K562 (cell line): ENCODE results near the gene CHN1. TPM values are rescaled to one million over a fixed set of nuclear protein-coding genes. Genes with fewer than 3 reads are reported as not detected.

Source experiments
- ATAC-seq: fragments of 200-7000 bp; cut with Tn5 transposase; 3 replicates; pipeline ENCODE4 v1.9.1; 2020; ENCODE audit warnings: moderate library complexity
- BruUV-seq: library from RNA; stranded (reverse); fragments of 400-500 nt; replicated peaks from 2 replicates; lab custom pipeline; 2021; lab: Mats Ljungman, UMichigan
- CTCF ChIA-PET: fragments of 300-600 bp; formaldehyde crosslinking; extraction: SDS; loops from one replicate; lab custom pipeline; 2021; ENCODE audit warnings: low intra/inter-chr PET ratio; lab: Yijun Ruan, JAX
- POLR2A ChIA-PET: fragments of 300-600, 350-650 bp; sonication (Branson Sonifier 250); formaldehyde crosslinking; extraction: SDS; loops from one replicate; lab custom pipeline; 2021; ENCODE audit warnings: antibody characterized with exemption, inconsistent platforms; lab: Yijun Ruan, JAX
- DNase-seq, 4 experiments: peaks; one replicate each; pipeline versions ENCODE4 v3.0.0 to v3.0.0-alpha.2; 2011 to 2018; ENCODE audit warnings: low spot score in 3 of 4, mixed read lengths in 3 of 4; ENCODE audit errors: extremely low read depth in 1 of 4
- FAIRE-seq: peaks from 2 replicates; lab custom pipeline; 2011; peaks lifted over from hg19 to GRCh38; lab: Jason Lieb, UNC
- H2AFZ ChIP-seq: 2 replicates; pipeline ENCODE4 v1.6.0; 2011; ENCODE audit warnings: low read depth, low read length, control low read depth, inconsistent platforms
- H3K27ac ChIP-seq: fragments of 200-600 bp; 3 replicates; pipeline ENCODE4 v1.8.0; 2011; ENCODE audit warnings: low read depth, mild to moderate bottlenecking, control low read depth, inconsistent platforms, low read length, moderate library complexity, mixed read lengths; ENCODE audit errors: extremely low read depth
- H3K27me3 ChIP-seq, 2 experiments: fragments of 300-600 bp in 1 of 2; 2 replicates in 1 of 2; 3 replicates in 1 of 2; pipeline versions ENCODE4 v1.6.0 to v1.8.0; 2011; ENCODE audit warnings: inconsistent platforms in 2 of 2, low read length in 2 of 2, mild to moderate bottlenecking in 1 of 2, mixed read lengths in 1 of 2, moderate library complexity in 1 of 2; ENCODE audit not compliant: control insufficient read depth in 2 of 2, insufficient read depth in 2 of 2
- H3K36me3 ChIP-seq: fragments of 300-600 bp; 3 replicates; pipeline ENCODE4 v1.8.0; 2011; ENCODE audit warnings: mild to moderate bottlenecking, low read length, inconsistent platforms; ENCODE audit not compliant: control insufficient read depth, insufficient read depth
- H3K4me1 ChIP-seq, 2 experiments: fragments of 200-600 bp in 1 of 2; replicated peaks in 1 of 2; 2 replicates in 1 of 2; 3 replicates in 1 of 2; pipeline versions ENCODE4 v1.5.1 to v1.8.0; 2011; ENCODE audit warnings: inconsistent platforms in 2 of 2, low read length in 2 of 2, mild to moderate bottlenecking in 1 of 2, mixed read lengths in 1 of 2, moderate library complexity in 1 of 2; ENCODE audit not compliant: control insufficient read depth in 2 of 2, insufficient read depth in 2 of 2
- H3K4me2 ChIP-seq: 2 replicates; pipeline ENCODE4 v1.6.1; 2011; ENCODE audit warnings: low read length, control low read depth, inconsistent platforms, mixed read lengths; ENCODE audit not compliant: insufficient read depth
- H3K4me3 ChIP-seq: fragments of 200-600 bp; sonication (generic), shearing (Covaris generic); 2 replicates; pipeline ENCODE4 v1.5.1; 2016; ENCODE audit warnings: control low read depth, inconsistent platforms
- H3K79me2 ChIP-seq: fragments of 200-600 bp; 3 replicates; pipeline ENCODE4 v1.8.0; 2011; ENCODE audit warnings: low read length, inconsistent platforms; ENCODE audit not compliant: control insufficient read depth, insufficient read depth
- H3K9ac ChIP-seq, 2 experiments: 2 replicates each; pipeline versions ENCODE4 v1.6.0 to v1.6.1; 2011; ENCODE audit warnings: low read depth in 2 of 2, low read length in 2 of 2, control low read depth in 1 of 2, inconsistent platforms in 1 of 2, mild to moderate bottlenecking in 1 of 2, mixed read lengths in 1 of 2; ENCODE audit not compliant: insufficient read depth in 1 of 2
- H3K9me1 ChIP-seq: one replicate; pipeline ENCODE4 v1.6.0; 2011; ENCODE audit warnings: inconsistent platforms, mild to moderate bottlenecking, low read length, moderate library complexity; ENCODE audit not compliant: control insufficient read depth, insufficient read depth
- H3K9me3 ChIP-seq: replicated peaks from 2 replicates; pipeline ENCODE4 v1.5.1; 2011; ENCODE audit warnings: low read depth, low read length, inconsistent platforms; ENCODE audit not compliant: control insufficient read depth, insufficient read depth
- H4K20me1 ChIP-seq: replicated peaks from 2 replicates; pipeline ENCODE4 v1.6.1; 2011; ENCODE audit warnings: low read length, inconsistent platforms, mixed read lengths; ENCODE audit not compliant: control insufficient read depth, insufficient read depth
- ATF1 ChIP-seq, 2 experiments: fragments of 450-650 bp in 1 of 2; IDR thresholded peaks; 2 replicates each; pipeline ENCODE4 v1.6.1; 2016; ENCODE audit warnings: missing compliant biosample characterization in 1 of 2, missing genetic modification characterization in 1 of 2
- BMI1 ChIP-seq: fragments of 150-350 bp; IDR thresholded peaks from 2 replicates; pipeline ENCODE4 v1.6.1; 2014; ENCODE audit warnings: low read length
- CBX2 ChIP-seq: fragments of 200-600 bp; sonication (generic); IDR thresholded peaks from one replicate; pipeline ENCODE4 v1.6.1; 2012; ENCODE audit warnings: mild to moderate bottlenecking, low read length, inconsistent platforms; ENCODE audit not compliant: insufficient read depth, poor library complexity, severe bottlenecking
- CBX8 ChIP-seq: fragments of 200-600 bp; sonication (generic); IDR thresholded peaks from 2 replicates; pipeline ENCODE4 v1.6.1; 2012; ENCODE audit warnings: borderline replicate concordance, mixed run types, low read depth, mild to moderate bottlenecking, moderate library complexity, mixed read lengths, low read length, control low read depth, inconsistent platforms; ENCODE audit not compliant: poor library complexity, severe bottlenecking; ENCODE audit errors: extremely low read depth
- E2F1 ChIP-seq: sonication (generic); formaldehyde crosslinking; IDR thresholded peaks from 2 replicates; pipeline ENCODE4 v1.8.1; 2023; ENCODE audit warnings: mild to moderate bottlenecking, missing genetic modification reagents, moderate library complexity
- EZH2 ChIP-seq: IDR thresholded peaks from 2 replicates; pipeline ENCODE4 v1.6.1; 2012; ENCODE audit warnings: low read depth, mild to moderate bottlenecking, inconsistent platforms, low read length, borderline replicate concordance
- RCOR1 ChIP-seq, 2 experiments: IDR thresholded peaks; 2 replicates each; pipeline ENCODE4 v1.6.1; 2012; ENCODE audit warnings: low read depth in 2 of 2, low read length in 2 of 2, borderline replicate concordance in 1 of 2, improper control_type of control experiment in 1 of 2
- RNF2 ChIP-seq: sonication (generic); IDR thresholded peaks from 2 replicates; pipeline ENCODE4 v1.6.1; 2016
- SMARCA5 ChIP-seq: fragments of 450-650 bp; IDR thresholded peaks from 2 replicates; pipeline ENCODE4 v1.6.1; 2016
- TCF7L2 ChIP-seq: fragments of 150-350 bp; IDR thresholded peaks from 2 replicates; pipeline ENCODE4 v1.6.1; 2016; ENCODE audit warnings: low read depth, mild to moderate bottlenecking, low read length, moderate library complexity
- ZNF184 ChIP-seq: sonication (generic); formaldehyde crosslinking; IDR thresholded peaks from 2 replicates; pipeline ENCODE4 v1.5.0; 2020; ENCODE audit warnings: missing genetic modification reagents
- ZNF347 ChIP-seq: fragments of 450-650 bp; formaldehyde crosslinking; IDR thresholded peaks from 2 replicates; pipeline ENCODE4 v1.4.0; 2020; ENCODE audit warnings: low read depth, mild to moderate bottlenecking, moderate library complexity
- WGBS: fragments of 100-300 bp; shearing (Covaris generic); methylation state at CpG from one replicate; pipeline ENCODE4 v1.1.6; 2016; ENCODE audit warnings: low coverage, mixed read lengths; ENCODE audit not compliant: insufficient coverage; ENCODE audit errors: missing lambda C conversion rate; 5-methylcytosine and 5-hydroxymethylcytosine counted together
- in situ Hi-C: fragments of 300-500 bp; cut with MboI; formaldehyde crosslinking; loops from 4 replicates; pipeline ENCODE4 v1.15.0; 2018; ENCODE audit warnings: inconsistent platforms, mixed read lengths
- intact Hi-C: fragments of 100-400 bp; cut with micrococcal nuclease; formaldehyde crosslinking; loops from 2 replicates; pipeline ENCODE4 v1.14.2; 2022
- polyA plus RNA-seq, 8 experiments: library from polyadenylated mRNA; depleted of rRNA in 4 of 8; stranded (reverse) in 5 of 8; unstranded in 3 of 8; fragments of >200 nt; fragmentation: Nextera tagmentation in 2 of 8; fragmentation: Illumina TruSeq in 1 of 8; extraction: Ambion mirVana in 2 of 8; extraction: Trizol in 1 of 8; gene quantifications; 2 replicates each; pipeline versions ENCODE4 v1.2.1 to v1.2.3, GENCODE V29; 2011 to 2014; ENCODE audit warnings: inconsistent platforms in 1 of 8, missing spikeins in 1 of 8
- total RNA-seq, 7 experiments: library from RNA; depleted of rRNA in 6 of 7; stranded (reverse); fragments of >200 nt in 6 of 7; fragmentation: Illumina TruSeq in 2 of 7; extraction: Trizol in 2 of 7; gene quantifications; 2 replicates each; pipeline versions ENCODE4 v1.2.1 to v1.2.3, GENCODE V29; 2011 to 2021; ENCODE audit warnings: low replicate concordance in 1 of 7

The CHN1 gene
- total and polyA plus RNA-seq, 9 of the 15 experiments (the other 6 are each of a cell fraction or from before 2014, with no cell fraction given): 0.17 to 2.0 (median 0.87) TPM

GRCh38 chr2:175003875-175004729 lies 1.1 kb downstream of the CHN1 start:
- 2% methylated on average over 12 of the region's 16 CpGs for WGBS
- no peak for ATAC-seq
- CTCF ChIA-PET: no interaction called here

More at GRCh38 chr2:175003875-175004729, 1.1 kb downstream of the CHN1 start:
- no TSS peak for BruUV-seq
- H3K27ac ChIP-seq: no peak overlapping the region
- H3K79me2 ChIP-seq: no peaks in the 10 kb centered on the region
- TF ChIP-seq E2F1 (no peak), ZNF347 (CRISPR knock-in tag) (no peak), ATF1 (CRISPR knock-in tag; IDR thresholded peaks at IDR 0.05) (no peak), ATF1 (tag; IDR thresholded peaks at IDR 0.05) (no peak), RCOR1 (IDR thresholded peaks at IDR 0.05; ENCODE audit: borderline replicate concordance in 1 of 2, low read depth in 2 of 2, low read length in 2 of 2) (no peak), RNF2 (peak; percentile 53; the same call in 1 of the 2 replicates), CBX8 (peak; percentile 99), CBX2 (peak; percentile 99), TCF7L2 (no peak), SMARCA5 (no peak), EZH2 (peak; percentile 38; the same call in 1 of the 2 replicates), ZNF184 (CRISPR knock-in tag) (no peak), BMI1 (peak; percentile 40)
- no peaks in the 10 kb centered on the region for H3K36me3 ChIP-seq
- peak; percentile 32 for FAIRE-seq
- H3K4me2 ChIP-seq: no peak overlapping the region
- in situ Hi-C loops: no loop called here
- H4K20me1 ChIP-seq: no peaks in the 10 kb centered on the region; the same call in 1 of the 2 replicates
- DNase-seq: no peak
- no peak overlapping the region for H3K4me3 ChIP-seq
- intact Hi-C loops: no loop called here
- no peak overlapping the region for H3K9ac ChIP-seq
- peaks cover 29 to 42% of the 10 kb centered on the region in 2 experiments for H3K27me3 ChIP-seq
- peaks cover 4 to 12% of the 10 kb centered on the region in 2 experiments; a peak in 3 of 5 replicates for H3K4me1 ChIP-seq
- H3K9me1 ChIP-seq: no peaks in the 10 kb centered on the region
- POLR2A ChIA-PET: no interaction called here
- no peaks in the 10 kb centered on the region for H3K9me3 ChIP-seq
- no peak overlapping the region for H2AFZ ChIP-seq
